ENCODE measurements around the gene OR5T1.

Gene OR5T1

DNA sequence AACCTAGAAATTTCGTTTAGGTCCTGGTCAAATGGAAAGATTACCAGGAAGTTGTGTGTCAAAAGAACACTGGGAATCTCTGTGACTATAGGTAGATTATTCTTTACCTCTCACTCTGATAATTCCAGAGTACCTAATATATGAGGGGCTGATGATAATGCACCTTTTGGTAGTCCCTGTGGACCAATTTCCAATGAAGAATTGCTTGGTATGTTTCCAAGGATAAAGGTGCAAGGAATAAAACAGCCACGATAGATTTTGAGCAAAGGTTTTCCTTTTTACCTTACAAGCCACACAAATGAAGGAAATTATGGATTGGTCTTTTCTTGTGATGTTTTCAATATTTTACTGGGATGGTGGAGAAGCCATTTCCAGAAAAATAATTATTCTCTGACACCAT is 18.2 kb downstream of the OR5T1 start, which contains the start of gene OR8H1:
OR8H1 (minus strand) TSS at position 101 of the 400 bp plus-strand sequence. CDS start 1,192 bp downstream, outside the sequence.
- Histone ChIP-seq H3K27ac (ENCODE audit: extremely low read depth, low read depth, low read length) (no peak within 1 kb of the TSS), H3K4me3 (ENCODE audit: low read depth, low read length) (no peak within 1 kb of the TSS), H3K4me1 (ENCODE audit: control insufficient read depth, insufficient read depth, low read length) (no peaks in the 10 kb centered on the region), H3K36me3 (ENCODE audit: control insufficient read depth in 2 of 2, insufficient read depth in 1 of 2, low read length in 2 of 2) (no peaks in the 10 kb centered on the region), H3K9me3 (ENCODE audit: control insufficient read depth, insufficient read depth, low read depth, low read length) (no peaks in the 10 kb centered on the region)
- no peak for TF ChIP-seq ZNF169 (tag by site-specific recombination; IDR thresholded peaks at IDR 0.05)
- TF ChIP-seq ZNF791 (tag by site-specific recombination; IDR thresholded peaks at IDR 0.05): no peak
- no peak for TF ChIP-seq ZNF639 (tag by site-specific recombination; IDR thresholded peaks at IDR 0.05)
- TF ChIP-seq, protein P1, sequence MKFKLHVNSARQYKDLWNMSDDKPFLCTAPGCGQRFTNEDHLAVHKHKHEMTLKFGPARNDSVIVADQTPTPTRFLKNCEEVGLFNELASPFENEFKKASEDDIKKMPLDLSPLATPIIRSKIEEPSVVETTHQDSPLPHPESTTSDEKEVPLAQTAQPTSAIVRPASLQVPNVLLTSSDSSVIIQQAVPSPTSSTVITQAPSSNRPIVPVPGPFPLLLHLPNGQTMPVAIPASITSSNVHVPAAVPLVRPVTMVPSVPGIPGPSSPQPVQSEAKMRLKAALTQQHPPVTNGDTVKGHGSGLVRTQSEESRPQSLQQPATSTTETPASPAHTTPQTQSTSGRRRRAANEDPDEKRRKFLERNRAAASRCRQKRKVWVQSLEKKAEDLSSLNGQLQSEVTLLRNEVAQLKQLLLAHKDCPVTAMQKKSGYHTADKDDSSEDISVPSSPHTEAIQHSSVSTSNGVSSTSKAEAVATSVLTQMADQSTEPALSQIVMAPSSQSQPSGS (tag by site-specific recombination; IDR thresholded peaks at IDR 0.05; ENCODE audit: low read depth): no peak
- TF ChIP-seq ZNF561 (tag by site-specific recombination; IDR thresholded peaks at IDR 0.05; ENCODE audit: borderline replicate concordance): no peak
- TF ChIP-seq ZNF266 (tag by site-specific recombination; IDR thresholded peaks at IDR 0.05; ENCODE audit: low read depth): no peak
- no peak for TF ChIP-seq ZNF654 (tag by site-specific recombination; IDR thresholded peaks at IDR 0.05; ENCODE audit: low read depth)
- no peak for TF ChIP-seq TCF7L2 (IDR thresholded peaks at IDR 0.05; ENCODE audit: borderline replicate concordance, low read depth, low read length)
- TF ChIP-seq SP3 (tag by site-specific recombination; IDR thresholded peaks at IDR 0.05): no peak
- no peak for TF ChIP-seq ZNF214 (tag by site-specific recombination; IDR thresholded peaks at IDR 0.05; ENCODE audit: borderline replicate concordance)
- TF ChIP-seq ZNF701 (tag by site-specific recombination; IDR thresholded peaks at IDR 0.05): no peak
- POLR2A ChIA-PET: no interaction called here
- CTCF ChIA-PET: no interaction called here

- CTCF ChIA-PET: no interaction called here
- TF ChIP-seq, protein P2, sequence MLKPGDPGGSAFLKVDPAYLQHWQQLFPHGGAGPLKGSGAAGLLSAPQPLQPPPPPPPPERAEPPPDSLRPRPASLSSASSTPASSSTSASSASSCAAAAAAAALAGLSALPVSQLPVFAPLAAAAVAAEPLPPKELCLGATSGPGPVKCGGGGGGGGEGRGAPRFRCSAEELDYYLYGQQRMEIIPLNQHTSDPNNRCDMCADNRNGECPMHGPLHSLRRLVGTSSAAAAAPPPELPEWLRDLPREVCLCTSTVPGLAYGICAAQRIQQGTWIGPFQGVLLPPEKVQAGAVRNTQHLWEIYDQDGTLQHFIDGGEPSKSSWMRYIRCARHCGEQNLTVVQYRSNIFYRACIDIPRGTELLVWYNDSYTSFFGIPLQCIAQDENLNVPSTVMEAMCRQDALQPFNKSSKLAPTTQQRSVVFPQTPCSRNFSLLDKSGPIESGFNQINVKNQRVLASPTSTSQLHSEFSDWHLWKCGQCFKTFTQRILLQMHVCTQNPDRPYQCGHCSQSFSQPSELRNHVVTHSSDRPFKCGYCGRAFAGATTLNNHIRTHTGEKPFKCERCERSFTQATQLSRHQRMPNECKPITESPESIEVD (tag by site-specific recombination; IDR thresholded peaks at IDR 0.05): no peak
- TF ChIP-seq ZNF76 (tag by site-specific recombination; IDR thresholded peaks at IDR 0.05; ENCODE audit: borderline replicate concordance, low read depth) (no peak), ZNF518A (tag by site-specific recombination; conservative IDR thresholded peaks at IDR 0.05; ENCODE audit: low read depth) (no peak), ZNF654 (tag by site-specific recombination; IDR thresholded peaks at IDR 0.05; ENCODE audit: low read depth) (no peak), KLF17 (tag by site-specific recombination; IDR thresholded peaks at IDR 0.05) (no peak), ZNF391 (tag by site-specific recombination; IDR thresholded peaks at IDR 0.05; ENCODE audit: borderline replicate concordance, low read depth) (no peak), KLF16 (tag by site-specific recombination; IDR thresholded peaks at IDR 0.05) (no peak), ZNF184 (tag by site-specific recombination; IDR thresholded peaks at IDR 0.05) (no peak), GLIS1 (tag by site-specific recombination; IDR thresholded peaks at IDR 0.05) (no peak), MYNN (tag by site-specific recombination; IDR thresholded peaks at IDR 0.05; ENCODE audit: borderline replicate concordance) (no peak), HOXD13 (CRISPR knock-in tag; IDR thresholded peaks at IDR 0.05; ENCODE audit: borderline replicate concordance) (no peak), GLI4 (tag by site-specific recombination; IDR thresholded peaks at IDR 0.05) (no peak), MEIS1 (CRISPR knock-in tag; IDR thresholded peaks at IDR 0.05; ENCODE audit: borderline replicate concordance) (no peak)
Observed at GRCh38 chr11:56296898-56297297, 22.9 kb downstream of the OR5T1 start.

More at GRCh38 chr11:56296898-56297297, 22.9 kb downstream of the OR5T1 start:
- Histone ChIP-seq H3K27ac (ENCODE audit: extremely low read depth, low read depth, low read length) (no peak overlapping the region), H3K4me3 (ENCODE audit: low read depth, low read length) (no peak overlapping the region), H3K36me3 (ENCODE audit: control insufficient read depth in 2 of 2, insufficient read depth in 1 of 2, low read length in 2 of 2) (no peaks in the 10 kb centered on the region), H3K9me3 (ENCODE audit: control insufficient read depth, insufficient read depth, low read depth, low read length) (no peaks in the 10 kb centered on the region), H3K4me1 (ENCODE audit: control insufficient read depth, insufficient read depth, low read length) (no peaks in the 10 kb centered on the region)
- POLR2A ChIA-PET: no interaction called here
